ENCODE measurements around the gene DISC1. TPM values are rescaled to one million over a fixed set of nuclear protein-coding genes. Genes with fewer than 3 reads are reported as not detected.

Gene DISC1
- total and polyA plus RNA-seq, 2 donors (not counting 3 experiments of a cell fraction or from before 2014, with no cell fraction given): 3.3 to 14.7 TPM

GRCh38 chr1:231862611-231863010 is 236.0 kb downstream of the DISC1 start:
- Histone ChIP-seq H3K4me3 (replicated peaks in 1 of 3; ENCODE audit: insufficient read depth in 1 of 3, low read depth in 1 of 3, low read length in 3 of 3) (no peak overlapping the region), H3K9me1 (replicated peaks; ENCODE audit: control insufficient read depth, extremely low read depth, insufficient read depth, low read length) (no peaks in the 10 kb centered on the region), H3K4me2 (ENCODE audit: insufficient read depth, low read length) (no peak overlapping the region), H3K9me3 (replicated peaks; ENCODE audit: control insufficient read depth, insufficient read depth, low read length) (no peaks in the 10 kb centered on the region), H3K79me2 (ENCODE audit: control insufficient read depth, insufficient read depth, low read length) (no peaks in the 10 kb centered on the region), H3K27ac (ENCODE audit: insufficient read depth, low read depth, low read length) (no peak overlapping the region), H3K36me3 (ENCODE audit: control insufficient read depth in 2 of 2, extremely low read depth in 1 of 2, insufficient read depth in 2 of 2, low read length in 2 of 2) (no peaks in the 10 kb centered on the region), H3K4me1 (ENCODE audit: control insufficient read depth, extremely low read depth, insufficient read depth, low read length) (no peaks in the 10 kb centered on the region), H4K20me1 (replicated peaks; ENCODE audit: control insufficient read depth, extremely low read depth, insufficient read depth, low read length) (no peaks in the 10 kb centered on the region), H3K9ac (replicated peaks; ENCODE audit: extremely low read depth, insufficient read depth, low read length) (no peak overlapping the region), H2AFZ (ENCODE audit: low read depth, low read length) (no peak overlapping the region), H3K27me3 (ENCODE audit: control insufficient read depth in 2 of 2, insufficient read depth in 2 of 2, low read length in 2 of 2) (no peaks in the 10 kb centered on the region)
- ChIA-PET POLR2A (no interaction called here), CTCF (interaction anchor here (1.5 to 1.6 kb wide), 2 partner anchors 8 to 105 kb away, joined by 5 read pairs; no protein-coding TSS in a partner anchor)
- intact Hi-C loops (cut with micrococcal nuclease): loop anchor here (5.0 to 10.0 kb wide), 3 partner anchors 50 to 1162 kb away; no protein-coding TSS in a partner anchor
- DNase-seq (ENCODE audit: low read depth, low spot score): peak; percentile 19
- TF ChIP-seq FOS (IDR thresholded peaks at IDR 0.05; ENCODE audit: borderline replicate concordance, insufficient read depth, low read length) (no peak), EZH2 (IDR thresholded peaks at IDR 0.05; ENCODE audit: borderline replicate concordance, low read depth, low read length, severe bottlenecking) (no peak), GATA2 (IDR thresholded peaks at IDR 0.05; ENCODE audit: insufficient read depth, insufficient read length, low read depth, low read length) (no peak), MAX (IDR thresholded peaks at IDR 0.05; ENCODE audit: insufficient read depth, insufficient read length) (no peak), CTCF (IDR thresholded peaks at IDR 0.05; ENCODE audit: extremely low read depth in 1 of 2, insufficient read depth in 1 of 2, low read depth in 1 of 2, low read length in 2 of 2) (no peak), JUN (IDR thresholded peaks at IDR 0.05; ENCODE audit: borderline replicate concordance, insufficient read depth, insufficient read length, low read depth) (no peak), POLR2AphosphoS5 (IDR thresholded peaks at IDR 0.05; ENCODE audit: insufficient read depth, low read depth, low read length) (no peak), MYC (IDR thresholded peaks at IDR 0.05; ENCODE audit: low read depth, low read length) (no peak), POLR2A (IDR thresholded peaks at IDR 0.05; ENCODE audit: low read depth, low read length) (no peak)
- dilution Hi-C loops (cut with MboI; ENCODE audit: extremely low pct_ligation_motif_present, low sequenced_read_pairs): no loop called here
- FAIRE-seq: no peak
- BruUV-seq (replicated peaks): no TSS peak
